ENCODE measurements around the gene HRH1. TPM values are rescaled to one million over a fixed set of nuclear protein-coding genes. Genes with fewer than 3 reads are reported as not detected.

HRH1 gene
- total RNA-seq, 6 experiments from 2014 or later = 0.14 to 0.66 (median 0.41) TPM; not detected in 2

DNA sequence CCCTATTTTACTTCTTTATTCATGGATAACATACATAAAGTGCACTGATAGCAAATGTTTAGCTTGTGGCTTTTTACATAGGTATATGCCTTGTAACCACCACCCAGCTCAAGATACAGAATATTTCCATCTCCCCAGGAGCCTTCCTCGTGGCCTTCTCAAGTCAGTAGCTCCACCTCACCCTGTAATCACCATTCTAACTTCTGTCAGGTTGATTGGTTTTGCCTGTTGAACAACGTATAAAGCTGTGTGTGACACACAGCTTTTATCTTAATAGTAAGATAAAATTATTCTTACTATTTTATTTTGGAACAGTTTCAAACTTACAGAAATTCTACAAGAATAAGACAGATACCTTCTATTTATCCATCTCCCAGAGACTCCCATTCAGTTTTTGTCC, 131.2 kb downstream of the HRH1 start:
- Histone ChIP-seq H3K27ac (no peak overlapping the region), H3K4me1 (peaks cover 0 to 4% (median 0%) of the 10 kb centered on the region in 4 donors), H3K9me3 (no peaks in the 10 kb centered on the region), H3K4me3 (no peak overlapping the region), H3K27me3 (no peaks in the 10 kb centered on the region), H3K36me3 (peaks cover 0 to 7% (median under 1%) of the 10 kb centered on the region in 4 donors)
- TF ChIP-seq CTCF (IDR thresholded peaks at IDR 0.05) (no peak), POLR2A (IDR thresholded peaks at IDR 0.05) (no peak)
- 79% methylated on average over 2 of the region's 2 CpGs for WGBS (ENCODE audit: insufficient coverage, low coverage, low lambda C conversion rate, missing lambda C conversion rate)
- intact Hi-C loops (cut with DNase I) = no loop called here
- ATAC-seq (no peak), DNase-seq (no peak)

GRCh38 chr3:11287404-11287803, 133.1 kb downstream of the HRH1 start:
- H3K4me1 ChIP-seq = peaks cover 0 to 4% (median 0%) of the 10 kb centered on the region in 4 donors
- WGBS (ENCODE audit: insufficient coverage, low coverage, low lambda C conversion rate, missing lambda C conversion rate) = 92% methylated on average over 9 of the region's 10 CpGs
- no peaks in the 10 kb centered on the region for H3K9me3 ChIP-seq
- no peaks in the 10 kb centered on the region for H3K27me3 ChIP-seq
- H3K4me3 ChIP-seq = no peak overlapping the region
- peak overlapping the region in 1 of 3 donors; percentile 74 for H3K27ac ChIP-seq
- ATAC-seq (no peak), DNase-seq (no peak)
- H3K36me3 ChIP-seq = peaks cover 0 to 2% (median 0%) of the 10 kb centered on the region in 4 donors
- intact Hi-C loops (cut with DNase I) = no loop called here
- TF ChIP-seq CTCF (IDR thresholded peaks at IDR 0.05) (no peak), POLR2A (IDR thresholded peaks at IDR 0.05) (no peak)

DNA sequence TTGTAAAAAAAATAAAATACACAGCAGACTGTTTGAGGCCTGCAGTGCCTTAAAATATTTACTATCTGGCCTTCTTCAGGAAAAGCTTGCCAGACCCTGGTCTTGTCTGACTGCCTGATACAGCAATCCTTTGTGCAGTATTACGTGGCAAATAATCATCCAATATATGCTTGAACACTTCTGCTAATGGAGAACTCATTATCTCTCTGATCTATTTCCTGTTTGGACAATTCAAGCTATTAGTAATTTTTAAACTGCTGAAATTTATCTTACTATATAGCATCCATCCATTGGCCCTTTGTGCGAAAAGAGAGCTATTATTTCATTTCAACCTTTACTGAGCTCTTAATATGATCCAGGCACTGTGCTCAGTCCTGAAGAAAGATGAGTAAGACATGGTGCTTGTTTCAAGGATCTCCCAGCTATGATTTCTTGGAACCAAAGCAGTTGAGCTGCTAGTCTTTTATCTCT, 133.8 kb downstream of the HRH1 start:
- DNase-seq (no peak), ATAC-seq (no peak)
- H3K27ac ChIP-seq = peak overlapping the region in 2 of 3 donors; percentile 67 to 74
- peaks cover 0 to 2% (median 0%) of the 10 kb centered on the region in 4 donors for H3K36me3 ChIP-seq
- TF ChIP-seq CTCF (IDR thresholded peaks at IDR 0.05) (no peak), POLR2A (IDR thresholded peaks at IDR 0.05) (no peak)
- peaks cover 0 to 4% (median 0%) of the 10 kb centered on the region in 4 donors for H3K4me1 ChIP-seq
- 70% methylated on average over 2 of the region's 2 CpGs for WGBS (ENCODE audit: insufficient coverage, low coverage, low lambda C conversion rate, missing lambda C conversion rate)
- H3K4me3 ChIP-seq = no peak overlapping the region
- intact Hi-C loops (cut with DNase I) = no loop called here
- no peaks in the 10 kb centered on the region for H3K9me3 ChIP-seq
- no peaks in the 10 kb centered on the region for H3K27me3 ChIP-seq

GRCh38 chr3:11288786-11289637, 134.7 kb downstream of the HRH1 start:
- Histone ChIP-seq H3K27ac (peak overlapping the region in 2 of 3 donors; percentile 67 to 74), H3K36me3 (no peaks in the 10 kb centered on the region), H3K27me3 (no peaks in the 10 kb centered on the region), H3K4me1 (peaks cover 0 to 4% (median 0%) of the 10 kb centered on the region in 4 donors), H3K9me3 (no peaks in the 10 kb centered on the region), H3K4me3 (no peak overlapping the region)
- TF ChIP-seq CTCF (IDR thresholded peaks at IDR 0.05) = no peak
- no peak for TF ChIP-seq POLR2A (IDR thresholded peaks at IDR 0.05)
- DNase-seq = no peak
- peak; percentile 67 to 88 (median 80) for ATAC-seq
- intact Hi-C loops (cut with DNase I) = no loop called here
- 43% methylated on average over 7 of the region's 7 CpGs for WGBS (ENCODE audit: insufficient coverage, low coverage, low lambda C conversion rate, missing lambda C conversion rate)
